ENCODE measurements around the gene DNAH1.

GRCh38 chr3:52272831-52273230 is 43.3 kb upstream of the DNAH1 start:
- TF ChIP-seq POLR2AphosphoS5 (IDR thresholded peaks at IDR 0.05) (no peak), CTCF (IDR thresholded peaks at IDR 0.05) (no peak)

Measured in gastroesophageal sphincter (tissue), 3 donors.